K562 (cell line): ENCODE measurements around the gene TRMT112. TPM values are rescaled to one million over a fixed set of nuclear protein-coding genes. Genes with fewer than 3 reads are reported as not detected.
A peak's percentile ranks its signal among the peaks of the same experiment; 100 is the strongest.

Experiments used
- ATAC-seq: fragments of 200-7000 bp; cut with Tn5 transposase; 3 replicates; pipeline ENCODE4 v1.9.1; 2020; ENCODE audit warnings: moderate library complexity
- BruUV-seq: library from RNA; stranded (reverse); fragments of 400-500 nt; replicated peaks from 2 replicates; lab custom pipeline; 2021; lab: Mats Ljungman, UMichigan
- CTCF ChIA-PET: fragments of 300-600 bp; formaldehyde crosslinking; extraction: SDS; loops from one replicate; lab custom pipeline; 2021; ENCODE audit warnings: low intra/inter-chr PET ratio; lab: Yijun Ruan, JAX
- POLR2A ChIA-PET: fragments of 300-600, 350-650 bp; sonication (Branson Sonifier 250); formaldehyde crosslinking; extraction: SDS; loops from one replicate; lab custom pipeline; 2021; ENCODE audit warnings: antibody characterized with exemption, inconsistent platforms; lab: Yijun Ruan, JAX
- DNase-seq, 4 experiments: peaks; one replicate each; pipeline versions ENCODE4 v3.0.0 to v3.0.0-alpha.2; 2011 to 2018; ENCODE audit warnings: low spot score in 3 of 4, mixed read lengths in 3 of 4; ENCODE audit errors: extremely low read depth in 1 of 4
- FAIRE-seq: peaks from 2 replicates; lab custom pipeline; 2011; peaks lifted over from hg19 to GRCh38; lab: Jason Lieb, UNC
- H2AFZ ChIP-seq: 2 replicates; pipeline ENCODE4 v1.6.0; 2011; ENCODE audit warnings: low read depth, low read length, control low read depth, inconsistent platforms
- H3K27ac ChIP-seq: fragments of 200-600 bp; 3 replicates; pipeline ENCODE4 v1.8.0; 2011; ENCODE audit warnings: low read depth, mild to moderate bottlenecking, control low read depth, inconsistent platforms, low read length, moderate library complexity, mixed read lengths; ENCODE audit errors: extremely low read depth
- H3K27me3 ChIP-seq, 2 experiments: fragments of 300-600 bp in 1 of 2; 2 replicates in 1 of 2; 3 replicates in 1 of 2; pipeline versions ENCODE4 v1.6.0 to v1.8.0; 2011; ENCODE audit warnings: inconsistent platforms in 2 of 2, low read length in 2 of 2, mild to moderate bottlenecking in 1 of 2, mixed read lengths in 1 of 2, moderate library complexity in 1 of 2; ENCODE audit not compliant: control insufficient read depth in 2 of 2, insufficient read depth in 2 of 2
- H3K36me3 ChIP-seq: fragments of 300-600 bp; 3 replicates; pipeline ENCODE4 v1.8.0; 2011; ENCODE audit warnings: mild to moderate bottlenecking, low read length, inconsistent platforms; ENCODE audit not compliant: control insufficient read depth, insufficient read depth
- H3K4me1 ChIP-seq, 2 experiments: fragments of 200-600 bp in 1 of 2; replicated peaks in 1 of 2; 2 replicates in 1 of 2; 3 replicates in 1 of 2; pipeline versions ENCODE4 v1.5.1 to v1.8.0; 2011; ENCODE audit warnings: inconsistent platforms in 2 of 2, low read length in 2 of 2, mild to moderate bottlenecking in 1 of 2, mixed read lengths in 1 of 2, moderate library complexity in 1 of 2; ENCODE audit not compliant: control insufficient read depth in 2 of 2, insufficient read depth in 2 of 2
- H3K4me2 ChIP-seq: 2 replicates; pipeline ENCODE4 v1.6.1; 2011; ENCODE audit warnings: low read length, control low read depth, inconsistent platforms, mixed read lengths; ENCODE audit not compliant: insufficient read depth
- H3K4me3 ChIP-seq: fragments of 200-600 bp; sonication (generic), shearing (Covaris generic); 2 replicates; pipeline ENCODE4 v1.5.1; 2016; ENCODE audit warnings: control low read depth, inconsistent platforms
- H3K79me2 ChIP-seq: fragments of 200-600 bp; 3 replicates; pipeline ENCODE4 v1.8.0; 2011; ENCODE audit warnings: low read length, inconsistent platforms; ENCODE audit not compliant: control insufficient read depth, insufficient read depth
- H3K9ac ChIP-seq, 2 experiments: 2 replicates each; pipeline versions ENCODE4 v1.6.0 to v1.6.1; 2011; ENCODE audit warnings: low read depth in 2 of 2, low read length in 2 of 2, control low read depth in 1 of 2, inconsistent platforms in 1 of 2, mild to moderate bottlenecking in 1 of 2, mixed read lengths in 1 of 2; ENCODE audit not compliant: insufficient read depth in 1 of 2
- H3K9me1 ChIP-seq: one replicate; pipeline ENCODE4 v1.6.0; 2011; ENCODE audit warnings: inconsistent platforms, mild to moderate bottlenecking, low read length, moderate library complexity; ENCODE audit not compliant: control insufficient read depth, insufficient read depth
- H3K9me3 ChIP-seq: replicated peaks from 2 replicates; pipeline ENCODE4 v1.5.1; 2011; ENCODE audit warnings: low read depth, low read length, inconsistent platforms; ENCODE audit not compliant: control insufficient read depth, insufficient read depth
- H4K20me1 ChIP-seq: replicated peaks from 2 replicates; pipeline ENCODE4 v1.6.1; 2011; ENCODE audit warnings: low read length, inconsistent platforms, mixed read lengths; ENCODE audit not compliant: control insufficient read depth, insufficient read depth
- C11orf30 ChIP-seq: fragments of 450-650 bp; IDR thresholded peaks from 2 replicates; pipeline ENCODE4 v1.6.1; 2016; ENCODE audit warnings: low read depth, mild to moderate bottlenecking
- IFI16 ChIP-seq: fragments of 250-450 bp; sonication (Bioruptor Pico); IDR thresholded peaks from 2 replicates; pipeline ENCODE4 v2.1.2; 2022; ENCODE audit warnings: mild to moderate bottlenecking, inconsistent platforms
- RBFOX2 ChIP-seq: fragments of 200-400 bp; formaldehyde crosslinking; IDR thresholded peaks from 2 replicates; pipeline ENCODE4 v1.6.1; 2017; ENCODE audit warnings: low read depth, mild to moderate bottlenecking, low read length, moderate library complexity
- WGBS: fragments of 100-300 bp; shearing (Covaris generic); methylation state at CpG from one replicate; pipeline ENCODE4 v1.1.6; 2016; ENCODE audit warnings: low coverage, mixed read lengths; ENCODE audit not compliant: insufficient coverage; ENCODE audit errors: missing lambda C conversion rate; 5-methylcytosine and 5-hydroxymethylcytosine counted together
- in situ Hi-C: fragments of 300-500 bp; cut with MboI; formaldehyde crosslinking; loops from 4 replicates; pipeline ENCODE4 v1.15.0; 2018; ENCODE audit warnings: inconsistent platforms, mixed read lengths
- intact Hi-C: fragments of 100-400 bp; cut with micrococcal nuclease; formaldehyde crosslinking; loops from 2 replicates; pipeline ENCODE4 v1.14.2; 2022
- polyA plus RNA-seq, 8 experiments: library from polyadenylated mRNA; depleted of rRNA in 4 of 8; stranded (reverse) in 5 of 8; unstranded in 3 of 8; fragments of >200 nt; fragmentation: Nextera tagmentation in 2 of 8; fragmentation: Illumina TruSeq in 1 of 8; extraction: Ambion mirVana in 2 of 8; extraction: Trizol in 1 of 8; gene quantifications; 2 replicates each; pipeline versions ENCODE4 v1.2.1 to v1.2.3, GENCODE V29; 2011 to 2014; ENCODE audit warnings: inconsistent platforms in 1 of 8, missing spikeins in 1 of 8
- total RNA-seq, 7 experiments: library from RNA; depleted of rRNA in 6 of 7; stranded (reverse); fragments of >200 nt in 6 of 7; fragmentation: Illumina TruSeq in 2 of 7; extraction: Trizol in 2 of 7; gene quantifications; 2 replicates each; pipeline versions ENCODE4 v1.2.1 to v1.2.3, GENCODE V29; 2011 to 2021; ENCODE audit warnings: low replicate concordance in 1 of 7
- TF ChIP-seq, protein P1 (sequence below): fragments of 250-450 bp; sonication (Bioruptor Pico); IDR thresholded peaks from 2 replicates; pipeline ENCODE4 v1.5.0; 2020; ENCODE audit warnings: mild to moderate bottlenecking

The TRMT112 gene
- total and polyA plus RNA-seq, 9 of the 15 experiments (the other 6 are each of a cell fraction or from before 2014, with no cell fraction given) = 162 to 444 (median 300) TPM

- DNase-seq (no peak), ATAC-seq (no peak), FAIRE-seq (no peak)
- ChIA-PET CTCF (no interaction called here), POLR2A (interaction anchor here (0.5 to 1.2 kb wide), 5 partner anchors 8 to 661 kb away, joined by 3 to 15 read pairs (median 3); no protein-coding TSS in a partner anchor)
- H4K20me1 ChIP-seq = no peaks in the 10 kb centered on the region
- no peaks in the 10 kb centered on the region for H3K9me1 ChIP-seq
- no peaks in the 10 kb centered on the region for H3K9me3 ChIP-seq
- 42% methylated on average over 2 of the region's 5 CpGs for WGBS
- H3K4me1 ChIP-seq = peaks cover 10 to 37% of the 10 kb centered on the region in 2 experiments; a peak in 4 of 5 replicates
- H2AFZ ChIP-seq = no peak overlapping the region
- in situ Hi-C loops (no loop called here), intact Hi-C loops (no loop called here)
- TF ChIP-seq IFI16 (CRISPR knock-in tag) (no peak), C11orf30 (no peak), RBFOX2 (peak; percentile 42; the same call in 1 of the 2 replicates)
- TF ChIP-seq, protein P1, sequence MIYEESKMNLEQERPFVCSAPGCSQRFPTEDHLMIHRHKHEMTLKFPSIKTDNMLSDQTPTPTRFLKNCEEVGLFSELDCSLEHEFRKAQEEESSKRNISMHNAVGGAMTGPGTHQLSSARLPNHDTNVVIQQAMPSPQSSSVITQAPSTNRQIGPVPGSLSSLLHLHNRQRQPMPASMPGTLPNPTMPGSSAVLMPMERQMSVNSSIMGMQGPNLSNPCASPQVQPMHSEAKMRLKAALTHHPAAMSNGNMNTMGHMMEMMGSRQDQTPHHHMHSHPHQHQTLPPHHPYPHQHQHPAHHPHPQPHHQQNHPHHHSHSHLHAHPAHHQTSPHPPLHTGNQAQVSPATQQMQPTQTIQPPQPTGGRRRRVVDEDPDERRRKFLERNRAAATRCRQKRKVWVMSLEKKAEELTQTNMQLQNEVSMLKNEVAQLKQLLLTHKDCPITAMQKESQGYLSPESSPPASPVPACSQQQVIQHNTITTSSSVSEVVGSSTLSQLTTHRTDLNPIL (CRISPR knock-in tag) = no peak
- no peaks in the 10 kb centered on the region for H3K27me3 ChIP-seq
- no peak overlapping the region for H3K4me2 ChIP-seq
- peaks cover 14% of the 10 kb centered on the region for H3K79me2 ChIP-seq
- no peak overlapping the region for H3K4me3 ChIP-seq
- peak overlapping the region in 1 of 2 experiments; percentile 87; a peak in 2 of 4 replicates for H3K9ac ChIP-seq
- H3K27ac ChIP-seq = no peak overlapping the region; the same call in 2 of the 3 replicates
- peaks cover 26% of the 10 kb centered on the region; the same call in 1 of the 3 replicates for H3K36me3 ChIP-seq
- BruUV-seq = no TSS peak
Observed at GRCh38 chr11:64323373-64323772, 6.0 kb upstream of the TRMT112 start.
